H1 (cell line): ENCODE results near the gene CD68. TPM values are rescaled to one million over a fixed set of nuclear protein-coding genes. Genes with fewer than 3 reads are reported as not detected.

Source experiments
- CTCF ChIA-PET: fragments of 300-600 bp; sonication (Branson Sonifier 250); formaldehyde crosslinking; loops from one replicate; lab custom pipeline; 2021; ENCODE audit not compliant: partially characterized antibody; lab: Charles Lee
- POLR2A ChIA-PET: fragments of 300-600 bp; sonication (Branson Sonifier 250); formaldehyde crosslinking; loops from one replicate; lab custom pipeline; 2021; ENCODE audit warnings: inconsistent platforms; ENCODE audit not compliant: partially characterized antibody; lab: Charles Lee
- DNase-seq, 2 experiments: peaks; one replicate each; pipeline versions ENCODE4 v3.0.0 to v3.0.0-alpha.2; 2010 to 2022; ENCODE audit warnings: low spot score in 2 of 2, low read depth in 1 of 2, mixed read lengths in 1 of 2
- FAIRE-seq: peaks from 2 replicates; lab custom pipeline; 2011; peaks lifted over from hg19 to GRCh38; lab: Jason Lieb, UNC
- H2AFZ ChIP-seq: 2 replicates; pipeline ENCODE4 v1.8.1; 2012; ENCODE audit warnings: low read length, inconsistent platforms
- H2AK5ac ChIP-seq: 2 replicates; pipeline ENCODE4 v1.6.1; 2013; ENCODE audit warnings: low read depth, low read length
- H2BK120ac ChIP-seq: replicated peaks from 2 replicates; pipeline ENCODE3; 2013; ENCODE audit warnings: low read depth, low read length, inconsistent platforms
- H2BK12ac ChIP-seq: 2 replicates; pipeline ENCODE4 v1.6.1; 2013; ENCODE audit warnings: low read depth, low read length
- H2BK15ac ChIP-seq: 2 replicates; pipeline ENCODE4 v1.6.1; 2013; ENCODE audit warnings: low read length
- H2BK20ac ChIP-seq: 2 replicates; pipeline ENCODE4 v1.6.1; 2013; ENCODE audit warnings: low read length
- H2BK5ac ChIP-seq: 2 replicates; pipeline ENCODE4 v1.6.1; 2013; ENCODE audit warnings: low read depth, low read length
- H3K14ac ChIP-seq: 2 replicates; pipeline ENCODE4 v1.6.1; 2013; ENCODE audit warnings: inconsistent platforms; ENCODE audit not compliant: insufficient read length
- H3K18ac ChIP-seq: 2 replicates; pipeline ENCODE4 v1.6.1; 2013; ENCODE audit warnings: low read length; ENCODE audit errors: extremely low read depth
- H3K23ac ChIP-seq: 2 replicates; pipeline ENCODE4 v1.6.1; 2013; ENCODE audit warnings: inconsistent platforms; ENCODE audit not compliant: insufficient read length
- H3K23me2 ChIP-seq: 2 replicates; pipeline ENCODE4 v1.6.1; 2013; ENCODE audit warnings: low read depth, low read length
- H3K27ac ChIP-seq: 2 replicates; pipeline ENCODE4 v1.6.1; 2011; ENCODE audit warnings: low read depth, low read length, inconsistent platforms
- H3K27me3 ChIP-seq, 4 experiments: replicated peaks in 1 of 4; 1 replicate in 1 of 4; 2 replicates in 3 of 4; pipeline versions ENCODE4 v1.6.1 to v1.8.1; 2011 to 2013; ENCODE audit warnings: low read length in 3 of 4, mild to moderate bottlenecking in 3 of 4, inconsistent platforms in 2 of 4, mixed read lengths in 2 of 4, moderate library complexity in 1 of 4; ENCODE audit not compliant: control insufficient read depth in 3 of 4, insufficient read depth in 3 of 4; ENCODE audit errors: extremely low read depth in 1 of 4
- H3K36me3 ChIP-seq, 4 experiments: 2 replicates each; pipeline versions ENCODE4 v1.6.1 to v1.8.1; 2011 to 2013; ENCODE audit warnings: mild to moderate bottlenecking in 4 of 4, low read length in 3 of 4, moderate library complexity in 2 of 4, control low read depth in 1 of 4, inconsistent platforms in 1 of 4; ENCODE audit not compliant: insufficient read depth in 4 of 4, control insufficient read depth in 2 of 4
- H3K4ac ChIP-seq: replicated peaks from 2 replicates; pipeline ENCODE3; 2013; ENCODE audit warnings: low read length, low read depth, mixed read lengths, inconsistent platforms; ENCODE audit not compliant: insufficient read length
- H3K4me1 ChIP-seq, 4 experiments: replicated peaks in 1 of 4; 1 replicate in 1 of 4; 2 replicates in 3 of 4; pipeline versions ENCODE4 v1.6.1 to v1.8.1; 2011 to 2013; ENCODE audit warnings: low read length in 3 of 4, inconsistent platforms in 2 of 4, mixed read lengths in 1 of 4; ENCODE audit not compliant: insufficient read depth in 4 of 4, control insufficient read depth in 3 of 4
- H3K4me2 ChIP-seq, 2 experiments: 2 replicates each; pipeline versions ENCODE4 v1.6.1 to v1.8.1; 2011 to 2013; ENCODE audit warnings: low read depth in 2 of 2, low read length in 2 of 2, control low read depth in 1 of 2, inconsistent platforms in 1 of 2, mild to moderate bottlenecking in 1 of 2; ENCODE audit not compliant: insufficient read depth in 1 of 2
- H3K4me3 ChIP-seq, 4 experiments: fragments of 200-600, 300-600 bp in 1 of 4; sonication (generic), shearing (Covaris generic), sonication (Bioruptor Twin) in 1 of 4; 2 replicates each; pipeline versions ENCODE4 v1.5.1 to v1.8.1; 2011 to 2016; ENCODE audit warnings: low read length in 4 of 4, low read depth in 3 of 4, control low read depth in 2 of 4, inconsistent platforms in 2 of 4, mild to moderate bottlenecking in 2 of 4, mixed read lengths in 1 of 4, moderate library complexity in 1 of 4; ENCODE audit not compliant: insufficient read depth in 2 of 4; ENCODE audit errors: extremely low read depth in 1 of 4
- H3K56ac ChIP-seq: replicated peaks from 2 replicates; pipeline ENCODE3; 2013; ENCODE audit warnings: low read depth, mild to moderate bottlenecking, mixed read lengths, low read length, inconsistent platforms; ENCODE audit not compliant: insufficient read length
- H3K79me1 ChIP-seq: 2 replicates; pipeline ENCODE4 v1.6.1; 2013; ENCODE audit warnings: low read depth, low read length, control low read depth
- H3K79me2 ChIP-seq, 2 experiments: 2 replicates each; pipeline versions ENCODE4 v1.6.1 to v1.8.1; 2012 to 2013; ENCODE audit warnings: low read length in 2 of 2, mild to moderate bottlenecking in 2 of 2, inconsistent platforms in 1 of 2; ENCODE audit not compliant: insufficient read depth in 2 of 2, control insufficient read depth in 1 of 2
- H3K9ac ChIP-seq, 4 experiments: replicated peaks in 1 of 4; 1 replicate in 1 of 4; 2 replicates in 3 of 4; pipeline versions ENCODE4 v1.6.1 to v1.8.1; 2011 to 2013; ENCODE audit warnings: low read depth in 3 of 4, low read length in 3 of 4, control low read depth in 2 of 4, mild to moderate bottlenecking in 2 of 4, moderate library complexity in 2 of 4, inconsistent platforms in 1 of 4; ENCODE audit errors: extremely low read depth in 1 of 4
- H3K9me3 ChIP-seq, 2 experiments: 2 replicates each; pipeline versions ENCODE4 v1.6.1 to v1.8.1; 2012 to 2013; ENCODE audit warnings: mild to moderate bottlenecking in 2 of 2, moderate library complexity in 2 of 2, control low read depth in 1 of 2, inconsistent platforms in 1 of 2, low read depth in 1 of 2, low read length in 1 of 2, mixed read lengths in 1 of 2; ENCODE audit not compliant: insufficient read depth in 2 of 2
- H4K20me1 ChIP-seq, 2 experiments: replicated peaks in 1 of 2; 2 replicates each; pipeline versions ENCODE3 to v1.8.1; 2011 to 2013; ENCODE audit warnings: inconsistent platforms in 2 of 2, low read length in 2 of 2, mild to moderate bottlenecking in 1 of 2; ENCODE audit not compliant: insufficient read depth in 2 of 2, control insufficient read depth in 1 of 2
- H4K5ac ChIP-seq: 2 replicates; pipeline ENCODE4 v1.6.1; 2013; ENCODE audit warnings: low read length, low read depth, mixed read lengths, inconsistent platforms; ENCODE audit not compliant: insufficient read length
- H4K8ac ChIP-seq: 2 replicates; pipeline ENCODE4 v1.8.0; 2013; ENCODE audit warnings: mild to moderate bottlenecking, moderate library complexity, low read length, inconsistent platforms; ENCODE audit not compliant: insufficient read depth; ENCODE audit errors: extremely low read depth
- H4K91ac ChIP-seq: replicated peaks from 2 replicates; pipeline ENCODE3; 2013; ENCODE audit warnings: low read length, mixed read lengths, inconsistent platforms; ENCODE audit not compliant: insufficient read length
- FOSL1 ChIP-seq: IDR thresholded peaks from 2 replicates; pipeline ENCODE4 v1.6.1; 2011; ENCODE audit warnings: mild to moderate bottlenecking, low read depth, low read length, moderate library complexity; ENCODE audit not compliant: insufficient read depth
- KDM4A ChIP-seq: IDR thresholded peaks from one replicate; pipeline ENCODE4 v1.7.1; 2012; ENCODE audit warnings: low read depth, mild to moderate bottlenecking, moderate library complexity, low read length, inconsistent platforms; ENCODE audit not compliant: severe bottlenecking
- POLR2A ChIP-seq, 2 experiments: IDR thresholded peaks; 1 replicate in 1 of 2; 2 replicates in 1 of 2; pipeline ENCODE4 v1.6.1; 2011; ENCODE audit warnings: low read depth in 2 of 2, low read length in 2 of 2, mild to moderate bottlenecking in 2 of 2; ENCODE audit errors: control extremely low read depth in 1 of 2
- WGBS, 2 experiments: shearing (Covaris generic) in 1 of 2; methylation state at CpG; one replicate each; pipeline versions ENCODE4 v1.1.6 to v1.1.7; 2013 to 2015; ENCODE audit warnings: low lambda C conversion rate in 2 of 2, mixed read lengths in 2 of 2, inconsistent platforms in 1 of 2, low coverage in 1 of 2, missing lambda C conversion rate in 1 of 2; ENCODE audit not compliant: insufficient replicate concordance in 2 of 2, insufficient coverage in 1 of 2, insufficient read length in 1 of 2; ENCODE audit errors: extremely low coverage in 1 of 2, missing lambda C conversion rate in 1 of 2; 5-methylcytosine and 5-hydroxymethylcytosine counted together
- polyA plus RNA-seq, 7 experiments: library from polyadenylated mRNA; depleted of rRNA in 3 of 7; stranded (reverse) in 5 of 7; unstranded in 2 of 7; fragments of >200 nt in 5 of 7; fragments of 200-250 nt in 2 of 7; gene quantifications; 1 replicate in 5 of 7; 2 replicates in 1 of 7; 4 replicates in 1 of 7; pipeline versions ENCODE4 v1.2.1 to v1.2.3, GENCODE V29; 2011 to 2013; ENCODE audit warnings: missing spikeins in 2 of 7, mixed read lengths in 2 of 7
- total RNA-seq: library from RNA; stranded (reverse); fragmentation: NEBNext Ultra II Directional; extraction: Animal tissue kit (Norgen Biotek cat#: 25700); gene quantifications from 2 replicates; pipeline ENCODE4 v1.2.1, GENCODE V29; 2021
- TF ChIP-seq, protein P1 (sequence below): IDR thresholded peaks from 2 replicates; pipeline ENCODE4 v1.6.1; 2012; ENCODE audit warnings: inconsistent platforms

Gene CD68
- total and polyA plus RNA-seq, 2 of the 8 experiments (the other 6 are each of a cell fraction or from before 2014, with no cell fraction given) = 0.18 TPM; not detected in 1

- H3K9ac ChIP-seq = no peak overlapping the region
Measured at GRCh38 chr17:7569571-7569970, 9.9 kb upstream of the CD68 start.

More at GRCh38 chr17:7569571-7569970, 9.9 kb upstream of the CD68 start:
- H3K14ac ChIP-seq = no peak overlapping the region
- H3K4me3 ChIP-seq = no peak overlapping the region
- no peak overlapping the region for H3K18ac ChIP-seq
- H2BK15ac ChIP-seq = no peak overlapping the region
- H2BK20ac ChIP-seq = no peak overlapping the region
- peaks cover 5% of the 10 kb centered on the region for H3K79me1 ChIP-seq
- H2BK120ac ChIP-seq = no peak overlapping the region
- CTCF ChIA-PET = interaction anchor here (0.8 to 4.5 kb wide), 7 partner anchors 9 to 103 kb away, joined by 3 to 33 read pairs (median 4); partner anchors contain the start of genes SENP3 and SOX15
- H3K27me3 ChIP-seq = no peaks in the 10 kb centered on the region
- no peak overlapping the region for H3K23ac ChIP-seq
- no peak overlapping the region for H3K4me2 ChIP-seq
- H3K79me2 ChIP-seq = peaks cover 15 to 24% of the 10 kb centered on the region in 2 experiments
- no peak for TF ChIP-seq FOSL1
- no peak for TF ChIP-seq KDM4A
- TF ChIP-seq, protein P1, sequence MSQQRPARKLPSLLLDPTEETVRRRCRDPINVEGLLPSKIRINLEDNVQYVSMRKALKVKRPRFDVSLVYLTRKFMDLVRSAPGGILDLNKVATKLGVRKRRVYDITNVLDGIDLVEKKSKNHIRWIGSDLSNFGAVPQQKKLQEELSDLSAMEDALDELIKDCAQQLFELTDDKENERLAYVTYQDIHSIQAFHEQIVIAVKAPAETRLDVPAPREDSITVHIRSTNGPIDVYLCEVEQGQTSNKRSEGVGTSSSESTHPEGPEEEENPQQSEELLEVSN = no peak
- TF ChIP-seq POLR2A (IDR thresholded peaks at IDR 0.05; ENCODE audit: control extremely low read depth in 1 of 2, low read depth in 2 of 2, low read length in 2 of 2) = no peak
- TF ChIP-seq, all 59 proteins: peak for 0
- Histone ChIP-seq H3K4me1 (peaks cover 1 to 5% (median 2%) of the 10 kb centered on the region in 4 experiments), H3K36me3 (peaks cover 29 to 67% (median 51%) of the 10 kb centered on the region in 4 experiments), H3K23me2 (peaks cover 4% of the 10 kb centered on the region), H2BK12ac (no peak overlapping the region), H4K91ac (no peak overlapping the region), H4K20me1 (peaks cover 8 to 12% of the 10 kb centered on the region in 2 experiments), H3K4ac (no peak overlapping the region), H3K56ac (no peak overlapping the region), H2BK5ac (no peak overlapping the region), H4K5ac (no peak overlapping the region), H4K8ac (no peak overlapping the region), H3K9me3 (no peaks in the 10 kb centered on the region), H3K27ac (no peak overlapping the region), H2AK5ac (no peak overlapping the region), H2AFZ (no peak overlapping the region)
- WGBS, 2 experiments = 96% methylated on average over 5 of the region's 5 CpGs; no CpG with 5 or more reads in 1 of the 2 experiments
- POLR2A ChIA-PET = interaction anchor here (0.8 to 37.5 kb wide), 11 partner anchors 6 to 335 kb away, joined by 3 to 1144 read pairs (median 5); partner anchors contain the start of genes CD68, DVL2, MPDU1 and POLR2A
- DNase-seq = no peak
- FAIRE-seq = no peak
